Adrenal gland (tissue), 5 donors: ENCODE results near the gene EPHB2.

ENCODE experiments used
- POLR2A ChIP-seq, 2 donors: fragments of 450-650 bp; IDR thresholded peaks; one replicate each; pipeline ENCODE4 v1.6.1; 2017; ENCODE audit warnings: antibody characterized with exemption in 2 of 2, mild to moderate bottlenecking in 2 of 2, moderate library complexity in 1 of 2
- TF ChIP-seq, protein P1 (sequence below), 6 experiments: fragments of 450-650 bp in 4 of 6; fragments of 200-600 bp in 2 of 6; sonication (generic) in 1 of 6; IDR thresholded peaks; 1 replicate in 5 of 6; 2 replicates in 1 of 6; pipeline versions ENCODE4 v1.5.1 to v1.8.0; 2016 to 2021; ENCODE audit warnings: antibody characterized with exemption in 6 of 6, mild to moderate bottlenecking in 2 of 6, moderate library complexity in 1 of 6
- donor health status: DM: no; HTN: no; CAD: no.

DNA sequence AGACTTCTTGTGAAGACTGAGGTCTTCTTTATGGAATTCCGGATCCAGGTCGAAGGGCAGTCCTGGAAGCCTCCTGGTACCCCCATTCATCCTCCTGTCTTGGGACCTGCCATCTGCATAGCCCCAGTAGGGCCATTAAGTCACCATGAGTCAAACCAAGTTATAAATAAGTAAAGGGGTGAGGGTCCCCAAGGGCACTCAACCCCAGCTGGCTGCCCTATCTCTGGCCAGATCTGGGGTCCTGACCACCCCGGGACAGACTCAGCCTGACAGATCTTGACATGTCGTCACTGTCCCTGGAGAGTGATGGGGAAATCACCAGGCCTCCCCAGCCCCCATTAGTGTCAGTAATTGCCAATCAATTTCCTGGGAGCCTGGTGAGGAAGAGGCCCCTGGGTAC is 108.7 kb downstream of the EPHB2 start:
- TF ChIP-seq, protein P1, sequence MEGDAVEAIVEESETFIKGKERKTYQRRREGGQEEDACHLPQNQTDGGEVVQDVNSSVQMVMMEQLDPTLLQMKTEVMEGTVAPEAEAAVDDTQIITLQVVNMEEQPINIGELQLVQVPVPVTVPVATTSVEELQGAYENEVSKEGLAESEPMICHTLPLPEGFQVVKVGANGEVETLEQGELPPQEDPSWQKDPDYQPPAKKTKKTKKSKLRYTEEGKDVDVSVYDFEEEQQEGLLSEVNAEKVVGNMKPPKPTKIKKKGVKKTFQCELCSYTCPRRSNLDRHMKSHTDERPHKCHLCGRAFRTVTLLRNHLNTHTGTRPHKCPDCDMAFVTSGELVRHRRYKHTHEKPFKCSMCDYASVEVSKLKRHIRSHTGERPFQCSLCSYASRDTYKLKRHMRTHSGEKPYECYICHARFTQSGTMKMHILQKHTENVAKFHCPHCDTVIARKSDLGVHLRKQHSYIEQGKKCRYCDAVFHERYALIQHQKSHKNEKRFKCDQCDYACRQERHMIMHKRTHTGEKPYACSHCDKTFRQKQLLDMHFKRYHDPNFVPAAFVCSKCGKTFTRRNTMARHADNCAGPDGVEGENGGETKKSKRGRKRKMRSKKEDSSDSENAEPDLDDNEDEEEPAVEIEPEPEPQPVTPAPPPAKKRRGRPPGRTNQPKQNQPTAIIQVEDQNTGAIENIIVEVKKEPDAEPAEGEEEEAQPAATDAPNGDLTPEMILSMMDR (IDR thresholded peaks at IDR 0.05) = no peak
- TF ChIP-seq POLR2A (IDR thresholded peaks at IDR 0.05) = no peak
